ENCODE measurements around the gene GATC. TPM values are rescaled to one million over a fixed set of nuclear protein-coding genes. Genes with fewer than 3 reads are reported as not detected.

Gene GATC
- total RNA-seq (2014; rRNA removed; shearing (Covaris generic)) = 25.7 and 38.0 TPM in 2 replicates

DNA sequence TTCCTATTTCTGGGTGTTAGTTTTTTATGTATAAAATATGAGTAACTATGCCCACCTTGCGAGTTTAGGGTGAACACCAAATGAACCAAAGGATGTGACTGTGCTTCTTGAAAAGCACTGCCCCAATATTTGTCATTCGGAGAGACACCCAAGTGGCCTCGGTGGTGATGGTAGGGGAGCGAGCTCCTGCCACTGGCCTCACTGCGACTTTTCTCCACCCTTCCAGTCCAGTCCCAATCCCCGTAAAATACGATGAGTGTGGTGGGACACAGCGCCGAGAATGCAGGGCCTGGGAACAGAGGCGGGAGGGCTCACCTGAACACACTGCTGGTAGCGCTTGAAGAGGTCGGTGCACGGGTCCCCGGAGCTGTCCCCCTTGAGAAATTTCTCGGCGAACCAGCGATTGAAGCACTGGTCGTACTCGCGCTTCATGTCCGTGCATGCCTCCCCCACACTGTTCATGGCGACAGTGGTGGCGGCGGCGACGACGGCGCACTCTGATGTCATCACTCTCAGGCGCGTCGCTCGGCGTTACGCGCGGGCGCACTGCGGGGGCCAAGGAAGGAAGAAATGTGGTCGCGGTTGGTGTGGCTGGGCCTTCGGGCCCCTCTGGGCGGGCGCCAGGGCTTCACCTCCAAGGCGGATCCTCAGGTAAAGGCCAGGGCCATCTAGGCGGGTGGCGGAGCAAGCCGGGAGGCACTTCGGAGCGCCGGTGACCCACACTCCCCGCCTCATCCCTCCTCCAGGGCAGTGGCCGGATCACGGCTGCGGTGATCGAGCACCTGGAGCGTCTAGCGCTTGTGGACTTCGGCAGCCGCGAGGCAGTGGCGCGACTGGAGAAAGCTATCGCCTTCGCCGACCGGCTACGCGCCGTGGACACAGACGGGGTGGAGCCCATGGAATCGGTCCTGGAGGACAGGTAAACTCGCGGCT, at the start of gene GATC, which contains the start of gene TRIAP1:
Gene GATC (plus strand): TSS at position 534 of the 933 bp plus-strand sequence. CDS start 37 bp downstream, at position 571.
Gene TRIAP1 (minus strand): TSS at position 474 of the 933 bp plus-strand sequence. CDS start 12 bp downstream, at position 462.
- DNase-seq (ENCODE audit: low spot score) = peak; percentile 89

- no peak for DNase-seq (ENCODE audit: low spot score)
Observed at GRCh38 chr12:120397824-120398540, 48.3 kb upstream of the GATC start.

GRCh38 chr12:120399531-120399930, 46.7 kb upstream of the GATC start:
- no peak for DNase-seq (ENCODE audit: low spot score)

- no peak for DNase-seq (ENCODE audit: low spot score)
Observed at GRCh38 chr12:120402217-120402616, 44.0 kb upstream of the GATC start.

DNA sequence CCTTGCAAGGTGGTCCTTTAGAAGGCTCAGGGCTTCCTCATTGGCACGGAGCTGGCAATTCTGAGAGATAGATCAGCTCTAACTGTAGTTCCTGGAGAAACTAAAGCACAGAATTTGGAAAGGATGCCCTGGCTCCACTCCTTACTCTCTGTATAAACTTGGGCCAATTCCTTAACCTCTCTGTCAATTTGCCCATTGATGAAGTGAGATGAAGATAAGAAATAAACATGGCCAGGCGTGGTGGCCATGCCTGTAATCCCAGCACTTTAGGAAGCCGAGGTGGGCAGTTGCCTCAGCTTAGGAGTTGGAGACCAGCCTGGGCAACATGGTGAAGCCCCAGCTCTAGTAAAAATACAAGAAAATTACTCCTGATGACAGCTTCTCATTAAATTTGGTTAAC, 42.4 kb upstream of the GATC start:
- DNase-seq (ENCODE audit: low spot score) = no peak

DNA sequence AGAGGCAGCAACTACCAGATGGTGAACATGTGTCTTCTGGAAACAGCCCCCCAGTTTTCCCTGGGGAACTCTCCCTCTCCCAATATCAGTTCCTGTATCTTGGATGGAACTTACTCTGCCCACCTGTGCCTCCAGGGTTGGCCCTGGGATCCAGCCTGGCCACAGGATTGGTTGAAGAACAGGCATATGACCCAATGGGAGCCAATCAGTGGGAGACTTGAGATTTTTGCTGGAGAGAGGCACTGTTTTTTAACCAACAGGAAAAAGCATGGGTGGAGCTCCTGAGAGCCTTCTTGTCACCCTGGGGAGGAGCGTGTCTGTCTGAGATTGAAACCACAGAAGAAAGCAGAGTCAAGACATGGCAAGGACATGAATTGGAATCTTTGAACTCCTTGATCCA, 42.0 kb upstream of the GATC start:
- DNase-seq (ENCODE audit: low spot score) = no peak

DNA sequence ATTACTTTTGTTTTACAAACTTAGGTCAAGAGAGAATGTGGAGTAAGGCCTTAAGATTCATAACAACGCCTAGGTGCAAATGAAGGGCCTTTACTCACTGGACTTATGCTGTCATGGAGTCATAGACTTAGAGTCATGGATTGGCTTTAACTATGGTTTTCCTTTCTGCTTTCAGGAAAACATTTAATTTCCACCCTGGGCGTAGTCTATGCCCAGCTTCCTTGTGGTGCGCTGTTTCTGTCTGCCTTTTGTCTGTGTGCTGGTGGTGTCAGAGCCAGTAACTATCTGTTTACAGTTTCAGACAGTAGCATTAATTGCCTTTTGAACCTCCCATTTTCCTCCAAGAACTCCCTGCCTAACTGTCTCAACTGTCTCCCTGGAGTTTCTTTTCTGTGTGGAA, 40.2 kb upstream of the GATC start:
- DNase-seq (ENCODE audit: low spot score) = no peak

GRCh38 chr12:120406553-120406952, 39.7 kb upstream of the GATC start:
- DNase-seq (ENCODE audit: low spot score) = no peak

DNA sequence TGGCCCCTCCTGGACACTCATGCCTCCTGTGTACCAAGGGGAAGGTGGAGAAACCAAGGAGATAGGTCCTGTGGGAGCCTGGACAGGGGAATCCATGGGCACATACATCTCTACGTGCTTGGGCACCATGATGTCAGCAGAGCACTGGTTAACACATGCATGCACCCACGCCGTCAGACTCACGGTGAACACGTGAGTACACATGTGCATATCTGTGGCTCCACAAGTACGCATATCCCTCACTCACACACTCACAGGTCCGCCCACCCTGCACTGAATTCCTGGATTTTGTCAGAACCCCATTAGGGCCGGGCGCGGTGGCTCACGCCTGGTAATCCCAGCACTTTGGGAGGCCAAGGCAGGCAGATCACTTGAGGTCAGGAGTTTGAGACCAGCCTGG, 37.5 kb upstream of the GATC start:
- DNase-seq (ENCODE audit: low spot score) = no peak

GRCh38 chr12:120412421-120412820, 33.8 kb upstream of the GATC start:
- DNase-seq (ENCODE audit: low spot score) = no peak

DNA sequence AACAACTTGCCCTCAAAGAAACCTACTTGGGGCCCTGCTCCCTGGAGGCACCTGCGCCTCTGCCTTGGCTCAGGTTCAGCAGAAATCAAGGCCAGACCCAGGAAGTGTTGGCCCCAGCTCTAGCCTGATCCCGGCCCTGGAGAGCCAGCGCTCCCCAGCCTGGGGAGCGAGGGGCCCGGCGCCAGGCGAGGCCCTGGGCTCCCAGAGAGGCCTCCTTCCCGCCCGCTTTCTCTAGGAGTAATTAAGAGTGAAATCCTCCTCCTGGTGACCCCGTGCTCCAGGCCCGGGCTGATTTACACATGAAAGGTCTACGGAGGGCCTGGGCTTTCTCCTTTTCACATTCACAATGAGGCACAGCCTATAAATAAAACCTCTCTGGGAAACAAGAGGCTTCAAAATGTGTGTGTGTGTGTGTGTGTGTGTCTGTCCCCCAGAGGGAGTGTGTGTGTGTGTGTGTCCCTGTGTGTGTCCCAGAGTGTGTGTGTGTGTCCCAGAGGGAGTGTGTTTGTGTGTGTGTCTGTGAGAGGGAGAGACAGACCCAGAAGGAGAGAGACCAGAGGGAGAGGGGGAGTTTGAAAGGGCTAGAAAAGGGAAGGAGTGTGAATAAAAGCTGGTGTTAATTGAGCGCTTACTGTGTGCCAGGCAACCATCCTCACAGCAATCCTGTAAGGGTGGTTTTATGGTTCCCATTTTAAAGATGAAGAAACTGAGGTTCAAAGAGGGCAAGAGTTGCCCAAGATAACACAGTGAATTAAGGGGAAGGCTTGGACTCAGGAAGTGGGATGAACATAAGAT, 32.1 kb upstream of the GATC start:
- DNase-seq (ENCODE audit: low spot score) = no peak

- DNase-seq (ENCODE audit: low spot score) = no peak
Observed at GRCh38 chr12:120416490-120417216, 29.6 kb upstream of the GATC start.

DNA sequence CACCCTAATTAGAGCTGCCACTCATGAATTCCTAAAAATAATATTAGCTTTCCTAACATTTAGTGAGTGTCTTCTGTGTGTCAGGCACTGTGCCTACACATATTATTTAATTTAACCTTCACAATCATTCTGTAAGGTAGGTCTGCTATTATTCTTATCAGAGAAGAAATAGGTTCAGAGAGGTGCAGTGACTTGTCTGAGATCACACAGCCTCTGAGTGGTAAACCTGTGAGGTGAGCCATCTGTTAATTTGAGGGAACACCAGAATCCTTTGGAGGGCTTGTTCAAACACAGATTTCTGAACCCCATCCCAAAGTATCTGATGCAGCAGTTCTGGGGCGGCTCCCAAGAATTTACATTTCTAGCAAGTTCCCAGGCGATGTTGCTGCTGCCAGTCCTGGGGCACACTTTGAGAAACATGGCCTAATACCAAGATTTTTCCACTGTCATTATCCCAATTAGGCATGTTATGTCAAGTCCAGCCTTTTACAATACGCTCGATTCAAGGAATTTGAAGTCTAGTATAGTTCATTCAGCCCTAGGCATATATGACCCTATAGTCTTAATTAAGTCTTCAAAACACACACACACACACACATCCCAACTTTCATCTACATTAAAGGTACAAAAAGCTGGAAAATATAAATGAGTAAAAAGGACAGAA, 28.2 kb upstream of the GATC start:
- no peak for DNase-seq (ENCODE audit: low spot score)

DNA sequence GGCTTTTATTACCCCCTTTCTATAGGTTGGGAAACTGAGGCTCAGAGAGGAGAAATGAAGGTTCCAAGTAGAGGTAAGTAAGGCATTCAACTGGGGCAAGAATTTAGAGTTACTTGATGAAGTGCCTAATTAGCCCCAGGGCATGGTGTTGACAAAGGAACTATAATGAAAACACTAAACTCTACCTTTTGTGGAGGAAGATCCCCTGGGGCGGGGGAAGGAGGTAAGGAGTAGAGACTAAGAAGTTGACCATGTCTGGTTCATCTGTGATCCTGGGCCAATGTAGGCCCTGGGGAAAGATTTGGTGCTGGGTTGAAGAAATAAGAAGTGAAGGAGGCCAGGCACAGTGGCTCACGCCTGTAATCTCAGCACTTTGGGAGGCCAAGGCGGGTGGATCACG, 24.5 kb upstream of the GATC start:
- DNase-seq (ENCODE audit: low spot score) = no peak

GRCh38 chr12:120422892-120423456, 23.3 kb upstream of the GATC start:
- DNase-seq (ENCODE audit: low spot score) = no peak

DNA sequence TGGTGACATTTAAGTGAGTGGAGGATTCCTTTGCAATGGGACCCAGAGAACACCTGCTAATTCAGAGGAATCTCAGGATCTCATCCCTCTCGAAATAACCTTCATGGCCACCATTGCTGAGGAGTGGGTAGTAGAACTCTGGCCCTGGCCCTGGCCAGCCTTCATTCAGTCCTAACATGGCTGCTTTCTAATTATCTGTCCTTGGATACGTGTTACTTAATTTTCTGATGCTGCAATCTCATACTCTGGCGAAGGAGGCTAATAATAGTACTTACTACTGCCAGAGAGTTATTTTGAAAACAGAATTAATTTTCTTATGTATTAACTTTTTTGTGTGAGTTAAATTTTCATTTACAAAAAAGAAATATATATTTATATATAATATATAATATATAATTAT, 20.4 kb upstream of the GATC start:
- no peak for DNase-seq (ENCODE audit: low spot score)

DNA sequence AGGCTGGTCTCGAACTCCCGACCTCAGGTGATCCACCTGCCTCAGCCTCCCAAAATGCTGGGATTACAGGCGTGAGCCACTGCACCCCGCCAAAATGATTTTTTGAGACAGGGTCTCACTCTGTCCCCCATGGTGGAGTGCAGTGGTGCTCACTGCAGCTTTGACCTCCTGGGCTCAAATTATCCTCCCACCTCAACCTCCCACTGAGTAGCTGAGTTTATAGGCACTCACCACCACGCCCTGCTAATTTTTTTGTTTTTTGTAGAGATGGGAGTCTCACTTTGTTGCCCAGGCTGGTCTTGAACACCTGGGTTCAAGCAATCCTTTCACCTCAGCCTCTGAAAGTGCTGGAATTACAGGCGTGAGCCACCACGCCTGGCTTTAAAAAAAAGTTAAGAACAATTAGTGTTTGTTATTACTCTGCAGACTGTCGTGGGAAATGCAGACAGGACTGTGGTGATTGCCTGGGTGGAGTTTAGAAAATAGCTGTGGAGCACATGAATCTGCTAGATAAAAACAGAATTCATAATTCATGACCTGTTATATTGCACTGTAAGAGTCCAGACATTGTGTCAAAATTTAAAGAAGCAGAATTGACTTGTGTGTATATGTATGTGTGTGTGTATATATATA, 17.5 kb upstream of the GATC start:
- no peak for DNase-seq (ENCODE audit: low spot score)

GRCh38 chr12:120429368-120429767, 16.9 kb upstream of the GATC start:
- no peak for DNase-seq (ENCODE audit: low spot score)

GRCh38 chr12:120432772-120433525, 13.3 kb upstream of the GATC start:
- no peak for DNase-seq (ENCODE audit: low spot score)
